Measurements from ENCODE around the gene UNK. TPM values are rescaled to one million over a fixed set of nuclear protein-coding genes. Genes with fewer than 3 reads are reported as not detected.

Gene UNK
- total and polyA plus RNA-seq, 2 of the 13 experiments (the other 11 are each of a cell fraction or from before 2014, with no cell fraction given), result 31.6 to 33.0 TPM

GRCh38 chr17:75846692-75847613 lies 62.3 kb downstream of the UNK start (continued):
- TF ChIP-seq ZNF225 (CRISPR knock-in tag; IDR thresholded peaks at IDR 0.05) (peak; percentile 73; the same call in 1 of the 2 replicates), CREB1 (IDR thresholded peaks at IDR 0.05) (no peak), CREB1 (CRISPR knock-in tag; IDR thresholded peaks at IDR 0.05) (no peak), ZNF180 (CRISPR knock-in tag; IDR thresholded peaks at IDR 0.05; ENCODE audit: borderline replicate concordance, low read depth) (no peak), TAF15 (IDR thresholded peaks at IDR 0.05; ENCODE audit: low read depth, low read length, poor library complexity, severe bottlenecking) (peak; percentile 92), KLF16 (CRISPR knock-in tag; IDR thresholded peaks at IDR 0.05) (peak; percentile 72 to 85; a peak in 3 of 4 replicates), ZNF234 (CRISPR knock-in tag; conservative IDR thresholded peaks at IDR 0.05) (no peak), ZNF510 (CRISPR knock-in tag; IDR thresholded peaks at IDR 0.05; ENCODE audit: low read depth) (no peak), STAT5B (CRISPR knock-in tag; IDR thresholded peaks at IDR 0.05) (no peak), ZNF350 (CRISPR knock-in tag; IDR thresholded peaks at IDR 0.05; ENCODE audit: borderline replicate concordance, low read depth) (peak; percentile 95), GLMP (CRISPR knock-in tag; IDR thresholded peaks at IDR 0.05; ENCODE audit: borderline replicate concordance) (no peak), SKI (IDR thresholded peaks at IDR 0.05; ENCODE audit: partially characterized antibody) (peak; percentile 56), ZNF660 (CRISPR knock-in tag; IDR thresholded peaks at IDR 0.05; ENCODE audit: borderline replicate concordance, low read depth) (no peak), LBX2 (CRISPR knock-in tag; IDR thresholded peaks at IDR 0.05; ENCODE audit: borderline replicate concordance) (peak; percentile 91; the same call in 1 of the 2 replicates), ZNF891 (CRISPR knock-in tag; IDR thresholded peaks at IDR 0.05) (peak; percentile 97), TMF1 (CRISPR knock-in tag; IDR thresholded peaks at IDR 0.05; ENCODE audit: low read depth) (peak; percentile 86; the same call in 1 of the 2 replicates), ZNF414 (CRISPR knock-in tag; IDR thresholded peaks at IDR 0.05) (peak; percentile 82), ASH2L (IDR thresholded peaks at IDR 0.05; ENCODE audit: insufficient read length, low read depth, low read length) (peak; percentile 88), HOXA5 (CRISPR knock-in tag; IDR thresholded peaks at IDR 0.05) (peak; percentile 95; the same call in 1 of the 2 replicates)
- TF ChIP-seq, protein P1, sequence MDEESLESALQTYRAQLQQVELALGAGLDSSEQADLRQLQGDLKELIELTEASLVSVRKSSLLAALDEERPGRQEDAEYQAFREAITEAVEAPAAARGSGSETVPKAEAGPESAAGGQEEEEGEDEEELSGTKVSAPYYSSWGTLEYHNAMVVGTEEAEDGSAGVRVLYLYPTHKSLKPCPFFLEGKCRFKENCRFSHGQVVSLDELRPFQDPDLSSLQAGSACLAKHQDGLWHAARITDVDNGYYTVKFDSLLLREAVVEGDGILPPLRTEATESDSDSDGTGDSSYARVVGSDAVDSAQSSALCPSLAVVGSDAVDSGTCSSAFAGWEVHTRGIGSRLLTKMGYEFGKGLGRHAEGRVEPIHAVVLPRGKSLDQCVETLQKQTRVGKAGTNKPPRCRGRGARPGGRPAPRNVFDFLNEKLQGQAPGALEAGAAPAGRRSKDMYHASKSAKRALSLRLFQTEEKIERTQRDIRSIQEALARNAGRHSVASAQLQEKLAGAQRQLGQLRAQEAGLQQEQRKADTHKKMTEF (CRISPR knock-in tag; IDR thresholded peaks at IDR 0.05), result peak; percentile 94
- TF ChIP-seq, protein P2, sequence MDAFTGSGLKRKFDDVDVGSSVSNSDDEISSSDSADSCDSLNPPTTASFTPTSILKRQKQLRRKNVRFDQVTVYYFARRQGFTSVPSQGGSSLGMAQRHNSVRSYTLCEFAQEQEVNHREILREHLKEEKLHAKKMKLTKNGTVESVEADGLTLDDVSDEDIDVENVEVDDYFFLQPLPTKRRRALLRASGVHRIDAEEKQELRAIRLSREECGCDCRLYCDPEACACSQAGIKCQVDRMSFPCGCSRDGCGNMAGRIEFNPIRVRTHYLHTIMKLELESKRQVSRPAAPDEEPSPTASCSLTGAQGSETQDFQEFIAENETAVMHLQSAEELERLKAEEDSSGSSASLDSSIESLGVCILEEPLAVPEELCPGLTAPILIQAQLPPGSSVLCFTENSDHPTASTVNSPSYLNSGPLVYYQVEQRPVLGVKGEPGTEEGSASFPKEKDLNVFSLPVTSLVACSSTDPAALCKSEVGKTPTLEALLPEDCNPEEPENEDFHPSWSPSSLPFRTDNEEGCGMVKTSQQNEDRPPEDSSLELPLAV (CRISPR knock-in tag; conservative IDR thresholded peaks at IDR 0.05; ENCODE audit: low read depth), result no peak

All from HepG2 (cell line).